Measurements from ENCODE around the gene NFATC2IP. TPM values are rescaled to one million over a fixed set of nuclear protein-coding genes. Genes with fewer than 3 reads are reported as not detected.
"Not testable (repeated sequence)": the region's sequence is repeated elsewhere in the genome, so short reads cannot be mapped to it uniquely, and the experiment has no call there.

Gene NFATC2IP
- total and polyA plus RNA-seq, 2 of the 8 experiments (the other 6 are each of a cell fraction or from before 2014, with no cell fraction given) = 54.4 to 71.5 TPM

- TF ChIP-seq NRF1 (IDR thresholded peaks at IDR 0.05; ENCODE audit: low read depth, low read length) (no peak), SP2 (IDR thresholded peaks at IDR 0.05; ENCODE audit: low read length) (no peak), POLR2AphosphoS5 (IDR thresholded peaks at IDR 0.05; ENCODE audit: low read depth, low read length) (no peak), RBBP5 (IDR thresholded peaks at IDR 0.05; ENCODE audit: borderline replicate concordance, low read depth, low read length) (no peak), ASH2L (IDR thresholded peaks at IDR 0.05; ENCODE audit: low read length) (no peak), JUN (IDR thresholded peaks at IDR 0.05; ENCODE audit: low read depth, low read length) (no peak), CBX5 (IDR thresholded peaks at IDR 0.05; ENCODE audit: low read depth, low read length) (no peak), USF2 (IDR thresholded peaks at IDR 0.05; ENCODE audit: low read length) (no peak)
These were observed 12.0 kb upstream of the NFATC2IP start (continued) for GRCh38 chr16:28938721-28939120.

GRCh38 chr16:28939825-28940224 is 10.9 kb upstream of the NFATC2IP start:
- not testable (repeated sequence) for H4K8ac ChIP-seq (ENCODE audit: extremely low read depth, insufficient read depth, low read length); H3K4me1 ChIP-seq (replicated peaks in 1 of 4; ENCODE audit: control insufficient read depth in 3 of 4, insufficient read depth in 4 of 4, low read length in 3 of 4); FAIRE-seq; H3K79me1 ChIP-seq (ENCODE audit: low read depth, low read length); H3K23me2 ChIP-seq (ENCODE audit: low read depth, low read length); H4K91ac ChIP-seq (replicated peaks; ENCODE audit: insufficient read length, low read length); H3K27ac ChIP-seq (ENCODE audit: low read depth, low read length); H3K56ac ChIP-seq (replicated peaks; ENCODE audit: insufficient read length, low read depth, low read length); H4K5ac ChIP-seq (ENCODE audit: insufficient read length, low read depth, low read length); H3K23ac ChIP-seq (ENCODE audit: insufficient read length); H2AFZ ChIP-seq (ENCODE audit: low read length); H3K4ac ChIP-seq (replicated peaks; ENCODE audit: insufficient read length, low read depth, low read length); H3K79me2 ChIP-seq (ENCODE audit: control insufficient read depth in 1 of 2, insufficient read depth in 2 of 2, low read length in 2 of 2); H3K9ac ChIP-seq (replicated peaks in 1 of 4; ENCODE audit: extremely low read depth in 1 of 4, low read depth in 3 of 4, low read length in 3 of 4); H2BK20ac ChIP-seq (ENCODE audit: low read length); H3K18ac ChIP-seq (ENCODE audit: extremely low read depth, low read length); H2BK5ac ChIP-seq (ENCODE audit: low read depth, low read length); H2BK12ac ChIP-seq (ENCODE audit: low read depth, low read length); H2BK120ac ChIP-seq (replicated peaks; ENCODE audit: low read depth, low read length); H3K4me2 ChIP-seq (ENCODE audit: insufficient read depth in 1 of 2, low read depth in 2 of 2, low read length in 2 of 2); H3K4me3 ChIP-seq (ENCODE audit: extremely low read depth in 1 of 4, insufficient read depth in 2 of 4, low read depth in 3 of 4, low read length in 4 of 4); H3K27me3 ChIP-seq (replicated peaks in 1 of 4; ENCODE audit: control insufficient read depth in 3 of 4, extremely low read depth in 1 of 4, insufficient read depth in 3 of 4, low read length in 3 of 4); H2AK5ac ChIP-seq (ENCODE audit: low read depth, low read length); H3K36me3 ChIP-seq (ENCODE audit: control insufficient read depth in 2 of 4, insufficient read depth in 4 of 4, low read length in 3 of 4); H2BK15ac ChIP-seq (ENCODE audit: low read length); H3K9me3 ChIP-seq (ENCODE audit: insufficient read depth in 2 of 2, low read depth in 1 of 2, low read length in 1 of 2); H4K20me1 ChIP-seq (replicated peaks in 1 of 2; ENCODE audit: control insufficient read depth in 1 of 2, insufficient read depth in 2 of 2, low read length in 2 of 2); H3K14ac ChIP-seq (ENCODE audit: insufficient read length); DNase-seq (ENCODE audit: low read depth in 1 of 2, low spot score in 2 of 2)
- POLR2A ChIA-PET (ENCODE audit: partially characterized antibody) = interaction anchor here (1.0 kb wide), 2 partner anchors 11 to 116 kb away, joined by 4 read pairs; partner anchors contain the start of gene NFATC2IP
- WGBS, 2 experiments (ENCODE audit: extremely low coverage in 1 of 2, insufficient coverage in 1 of 2, insufficient read length in 1 of 2, insufficient replicate concordance in 2 of 2, low coverage in 1 of 2, low lambda C conversion rate in 2 of 2, missing lambda C conversion rate in 1 of 2) = 92% methylated on average over 7 of the region's 7 CpGs; no CpG with 5 or more reads in 1 of the 2 experiments
- CTCF ChIA-PET (ENCODE audit: partially characterized antibody) = interaction anchor here (0.6 to 1.2 kb wide), 2 partner anchors 67 to 1470 kb away, joined by 3 read pairs; no protein-coding TSS in a partner anchor

All from H1 (cell line).